ENCODE results near the gene DPH3.

DNA sequence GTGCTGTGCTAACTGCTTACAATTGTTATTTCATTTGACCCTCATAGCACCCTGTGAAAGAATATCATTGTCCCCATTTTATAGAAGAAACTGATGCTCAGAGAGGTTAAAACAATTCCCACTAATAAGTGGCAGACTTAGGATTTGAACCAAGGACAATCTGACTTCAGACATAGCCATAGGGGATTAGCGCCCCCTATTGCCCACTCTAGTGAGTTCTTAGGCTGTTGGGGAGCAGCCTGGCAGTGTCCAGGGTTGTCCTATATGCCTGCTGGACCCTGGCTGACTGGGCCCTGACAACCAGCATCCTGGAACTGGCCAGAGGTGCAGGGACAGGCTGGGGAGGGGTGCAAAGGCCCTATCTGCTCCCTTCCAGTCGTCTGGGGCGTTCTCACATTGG is 15.4 kb downstream of the DPH3 start:
- no peak for TF ChIP-seq ZNF404 (tag by site-specific recombination; IDR thresholded peaks at IDR 0.05)
- TF ChIP-seq, protein P1, sequence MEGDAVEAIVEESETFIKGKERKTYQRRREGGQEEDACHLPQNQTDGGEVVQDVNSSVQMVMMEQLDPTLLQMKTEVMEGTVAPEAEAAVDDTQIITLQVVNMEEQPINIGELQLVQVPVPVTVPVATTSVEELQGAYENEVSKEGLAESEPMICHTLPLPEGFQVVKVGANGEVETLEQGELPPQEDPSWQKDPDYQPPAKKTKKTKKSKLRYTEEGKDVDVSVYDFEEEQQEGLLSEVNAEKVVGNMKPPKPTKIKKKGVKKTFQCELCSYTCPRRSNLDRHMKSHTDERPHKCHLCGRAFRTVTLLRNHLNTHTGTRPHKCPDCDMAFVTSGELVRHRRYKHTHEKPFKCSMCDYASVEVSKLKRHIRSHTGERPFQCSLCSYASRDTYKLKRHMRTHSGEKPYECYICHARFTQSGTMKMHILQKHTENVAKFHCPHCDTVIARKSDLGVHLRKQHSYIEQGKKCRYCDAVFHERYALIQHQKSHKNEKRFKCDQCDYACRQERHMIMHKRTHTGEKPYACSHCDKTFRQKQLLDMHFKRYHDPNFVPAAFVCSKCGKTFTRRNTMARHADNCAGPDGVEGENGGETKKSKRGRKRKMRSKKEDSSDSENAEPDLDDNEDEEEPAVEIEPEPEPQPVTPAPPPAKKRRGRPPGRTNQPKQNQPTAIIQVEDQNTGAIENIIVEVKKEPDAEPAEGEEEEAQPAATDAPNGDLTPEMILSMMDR (tag by site-specific recombination; IDR thresholded peaks at IDR 0.05) = 0 out of 2 replicates have a peak, but pooled peaks have one; percentile 9
- no peak for TF ChIP-seq ZNF792 (tag by site-specific recombination; IDR thresholded peaks at IDR 0.05)
- TF ChIP-seq ZEB2 (tag by site-specific recombination; IDR thresholded peaks at IDR 0.05) = no peak
- no peak for TF ChIP-seq BCL11A (tag by site-specific recombination; IDR thresholded peaks at IDR 0.05; ENCODE audit: low read depth)
- no peak for TF ChIP-seq ZNF274 (IDR thresholded peaks at IDR 0.05; ENCODE audit: low read length)
- no peak for TF ChIP-seq ZNF274 (tag by site-specific recombination; IDR thresholded peaks at IDR 0.05; ENCODE audit: borderline replicate concordance)
